PC-3 (cell line): ENCODE data around the gene AHSA1. TPM values are rescaled to one million over a fixed set of nuclear protein-coding genes. Genes with fewer than 3 reads are reported as not detected.
"Not testable (repeated sequence)": the region's sequence is repeated elsewhere in the genome, so short reads cannot be mapped to it uniquely, and the experiment has no call there.

Experiments used
- ATAC-seq: fragments of 200-7000 bp; cut with Tn5 transposase; 2 replicates; pipeline ENCODE4 v1.9.1; 2020; ENCODE audit warnings: mild to moderate bottlenecking, moderate library complexity
- Bru-seq: library from RNA; stranded (reverse); fragments of 400-500 nt; gene quantifications from one replicate; lab custom pipeline; 2021; lab: Mats Ljungman, UMichigan
- BruChase-seq, 2 experiments: library from RNA; stranded (reverse); fragments of 400-500 nt; gene quantifications; one replicate each; lab custom pipeline; 2021; lab: Mats Ljungman, UMichigan
- BruUV-seq: library from RNA; stranded (reverse); fragments of 400-500 nt; replicated peaks from 2 replicates; lab custom pipeline; 2021; lab: Mats Ljungman, UMichigan
- CTCF ChIA-PET: fragments of 300-600 bp; sonication (Branson Sonifier 250); formaldehyde crosslinking; loops from one replicate; lab custom pipeline; 2022; ENCODE audit warnings: antibody characterized with exemption; lab: Charles Lee
- POLR2A ChIA-PET: fragments of 300-600 bp; sonication (Branson Sonifier 250); formaldehyde crosslinking; loops from one replicate; lab custom pipeline; 2022; ENCODE audit warnings: antibody characterized with exemption; ENCODE audit not compliant: unreplicated experiment; lab: Charles Lee
- DNase-seq: peaks from one replicate; pipeline ENCODE4 v3.0.0-alpha.2; 2015
- H2AFZ ChIP-seq: fragments of 300-600 bp; sonication (generic); 2 replicates; pipeline ENCODE4 v1.6.0; 2016; ENCODE audit warnings: antibody characterized with exemption, low read length
- H3F3A ChIP-seq: fragments of 300-600 bp; sonication (generic); one replicate; pipeline ENCODE4 v1.6.0; 2017; ENCODE audit warnings: antibody characterized with exemption, low read length, control low read depth, mild to moderate bottlenecking; ENCODE audit not compliant: unreplicated experiment
- H3K27ac ChIP-seq: fragments of 300-600 bp; sonication (generic); 2 replicates; pipeline ENCODE4 v1.5.1; 2016; ENCODE audit warnings: mild to moderate bottlenecking, low read length
- H3K27me3 ChIP-seq: fragments of 300-600 bp; sonication (generic); 2 replicates; pipeline ENCODE4 v1.6.1; 2016; ENCODE audit warnings: low read length, mixed read lengths
- H3K36me3 ChIP-seq: fragments of 300-600 bp; sonication (generic); 2 replicates; pipeline ENCODE4 v1.6.1; 2016; ENCODE audit warnings: low read depth, mixed run types, low read length, mixed read lengths
- H3K4me1 ChIP-seq: fragments of 300-600 bp; sonication (generic); 2 replicates; pipeline ENCODE4 v1.5.1; 2016; ENCODE audit warnings: low read length; ENCODE audit not compliant: insufficient read depth
- H3K4me2 ChIP-seq: fragments of 300-600 bp; sonication (generic); 2 replicates; pipeline ENCODE4 v1.6.0; 2016; ENCODE audit warnings: low read length
- H3K4me3 ChIP-seq: fragments of 300-600 bp; sonication (generic); 2 replicates; pipeline ENCODE4 v1.5.1; 2016; ENCODE audit warnings: mild to moderate bottlenecking, low read length, mixed read lengths
- H3K79me2 ChIP-seq: fragments of 300-600 bp; sonication (generic); 2 replicates; pipeline ENCODE4 v1.6.1; 2017; ENCODE audit warnings: low read length, mixed read lengths
- H3K9ac ChIP-seq: fragments of 300-600 bp; sonication (generic); 2 replicates; pipeline ENCODE4 v1.6.0; 2016; ENCODE audit warnings: mild to moderate bottlenecking, low read length
- H3K9me2 ChIP-seq: fragments of 300-600 bp; sonication (generic); replicated peaks from 2 replicates; pipeline ENCODE4 v1.6.1; 2016; ENCODE audit warnings: mixed run types, low read length, mixed read lengths
- H3K9me3 ChIP-seq: fragments of 300-600 bp; sonication (generic); 2 replicates; pipeline ENCODE4 v1.6.1; 2016; ENCODE audit warnings: low read length, mixed read lengths
- H4K20me1 ChIP-seq: fragments of 300-600 bp; sonication (generic); 2 replicates; pipeline ENCODE4 v1.6.1; 2016; ENCODE audit warnings: low read length, mixed read lengths
- EZH2 ChIP-seq: fragments of 300-600 bp; sonication (generic); IDR thresholded peaks from one replicate; pipeline ENCODE4 v1.6.1; 2017; ENCODE audit warnings: antibody characterized with exemption, mild to moderate bottlenecking, low read length; ENCODE audit not compliant: unreplicated experiment
- EZH2phosphoT487 ChIP-seq: fragments of 300-600 bp; sonication (generic); IDR thresholded peaks from 2 replicates; pipeline ENCODE4 v1.6.1; 2018; ENCODE audit warnings: mild to moderate bottlenecking, antibody characterized with exemption, low read length, borderline replicate concordance
- intact Hi-C: fragments of 100-400 bp; cut with micrococcal nuclease; formaldehyde crosslinking; loops from 2 replicates; pipeline ENCODE4 v1.9.0; 2023
- long read RNA-seq: library from polyadenylated mRNA; unstranded; transcript quantifications from one replicate; pipeline ENCODE4 v2.0.0, GENCODE V29; 2021; ENCODE audit not compliant: unreplicated experiment
- total RNA-seq: library from RNA; depleted of rRNA; stranded (reverse); fragments of >200 nt; gene quantifications from 2 replicates; pipeline ENCODE4 v1.2.3, GENCODE V29; 2014; rRNA removed
- TF ChIP-seq, protein P1 (sequence below): fragments of 300-600 bp; sonication (generic); conservative IDR thresholded peaks from 2 replicates; pipeline ENCODE4 v1.5.1; 2017; ENCODE audit warnings: antibody characterized with exemption, low read depth, mild to moderate bottlenecking, low read length

Gene AHSA1
- total RNA-seq (215 and 217 TPM in 2 replicates), Bru-seq, nascent RNA (percentile 89 among the genes with signal in this experiment), BruChase-seq, experiment 1, labeled RNA remaining after a 6-hour chase (percentile 96 among the genes with signal in this experiment), BruChase-seq, experiment 2, labeled RNA remaining after a 2-hour chase (percentile 92 among the genes with signal in this experiment)
- long read RNA-seq, transcript AHSA1-201 (9 exons, 1,402 nt), result major isoform, 87 of 108 reads
- long read RNA-seq, partial matches to known transcripts, result 1 of 108 reads
- long read RNA-seq, other reads (novel, unspliced or antisense), result 18 of 108 reads

DNA sequence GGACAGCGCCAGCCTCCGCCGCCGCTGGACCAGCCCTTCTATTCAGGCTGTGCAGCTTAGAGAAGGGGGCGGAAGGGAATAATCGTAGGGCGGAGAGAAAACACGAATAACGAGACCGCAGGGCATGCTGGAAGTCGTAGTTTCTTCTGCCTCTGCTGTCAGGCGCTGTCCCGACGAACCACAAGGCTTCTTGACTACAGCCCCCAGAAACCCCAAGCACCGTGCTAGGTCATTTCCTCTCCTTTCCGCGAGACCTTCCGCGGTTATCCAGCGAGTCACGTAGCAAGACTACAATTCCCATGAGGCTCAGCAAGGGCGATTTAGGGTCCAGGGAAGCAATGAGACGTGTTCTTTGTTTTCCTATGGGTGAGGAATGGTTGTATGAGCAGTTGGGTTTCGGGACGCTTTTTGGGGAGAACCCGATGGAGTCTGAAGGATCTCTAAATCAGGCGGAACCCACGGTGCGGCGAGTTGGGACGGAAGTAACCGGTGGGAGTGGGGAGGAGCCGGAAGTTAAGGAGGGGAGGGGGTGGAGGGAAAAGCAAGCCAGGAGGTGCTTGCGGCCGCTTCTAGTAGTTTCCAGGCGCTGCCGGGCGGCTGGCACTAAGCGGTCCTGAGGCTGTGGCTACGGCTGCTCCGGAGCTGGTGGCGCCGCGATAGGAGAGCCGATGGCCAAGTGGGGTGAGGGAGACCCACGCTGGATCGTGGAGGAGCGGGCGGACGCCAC, at the start of gene AHSA1, which contains the start of gene VIPAS39:
AHSA1 (plus strand) TSS at position 572 of the 727 bp plus-strand sequence; CDS start at position 669, 97 bp downstream.
VIPAS39 (minus strand) TSS at position 80 of the 727 bp plus-strand sequence. CDS start 3,499 bp downstream, outside the sequence.
- Histone ChIP-seq H3K36me3 (peaks cover 31% of the 10 kb centered on the region), H3K4me3 (peak within 1 kb of the TSS; percentile 82), H3K79me2 (peaks cover 52% of the 10 kb centered on the region), H3K4me2 (peak within 1 kb of the TSS; percentile 92), H3F3A (no peaks in the 10 kb centered on the region), H3K4me1 (peaks cover 19% of the 10 kb centered on the region), H2AFZ (peak within 1 kb of the TSS; percentile 73), H3K9me2 (no peaks in the 10 kb centered on the region), H4K20me1 (peaks cover 13% of the 10 kb centered on the region), H3K9ac (peak within 1 kb of the TSS; percentile 90), H3K27me3 (no peaks in the 10 kb centered on the region), H3K9me3 (no peaks in the 10 kb centered on the region), H3K27ac (peak within 1 kb of the TSS; percentile 50)
- ATAC-seq, result peak; percentile 95
- ChIA-PET POLR2A (interaction anchor here (0.5 to 0.7 kb wide), 4 partner anchors 19 to 1072 kb away, joined by 3 to 5 read pairs (median 4); no protein-coding TSS in a partner anchor), CTCF (no interaction called here)
- intact Hi-C loops, result loop anchor here (1.0 to 5.0 kb wide), 5 partner anchors 80 to 305 kb away; partner anchors contain the start of genes ALKBH1, GSTZ1, SAMD15 and SLIRP
- peak; percentile 100 for DNase-seq
- no TSS peak for BruUV-seq
- TF ChIP-seq EZH2 (no peak), EZH2phosphoT487 (no peak)
- TF ChIP-seq, protein P1, sequence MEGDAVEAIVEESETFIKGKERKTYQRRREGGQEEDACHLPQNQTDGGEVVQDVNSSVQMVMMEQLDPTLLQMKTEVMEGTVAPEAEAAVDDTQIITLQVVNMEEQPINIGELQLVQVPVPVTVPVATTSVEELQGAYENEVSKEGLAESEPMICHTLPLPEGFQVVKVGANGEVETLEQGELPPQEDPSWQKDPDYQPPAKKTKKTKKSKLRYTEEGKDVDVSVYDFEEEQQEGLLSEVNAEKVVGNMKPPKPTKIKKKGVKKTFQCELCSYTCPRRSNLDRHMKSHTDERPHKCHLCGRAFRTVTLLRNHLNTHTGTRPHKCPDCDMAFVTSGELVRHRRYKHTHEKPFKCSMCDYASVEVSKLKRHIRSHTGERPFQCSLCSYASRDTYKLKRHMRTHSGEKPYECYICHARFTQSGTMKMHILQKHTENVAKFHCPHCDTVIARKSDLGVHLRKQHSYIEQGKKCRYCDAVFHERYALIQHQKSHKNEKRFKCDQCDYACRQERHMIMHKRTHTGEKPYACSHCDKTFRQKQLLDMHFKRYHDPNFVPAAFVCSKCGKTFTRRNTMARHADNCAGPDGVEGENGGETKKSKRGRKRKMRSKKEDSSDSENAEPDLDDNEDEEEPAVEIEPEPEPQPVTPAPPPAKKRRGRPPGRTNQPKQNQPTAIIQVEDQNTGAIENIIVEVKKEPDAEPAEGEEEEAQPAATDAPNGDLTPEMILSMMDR, result no peak

DNA sequence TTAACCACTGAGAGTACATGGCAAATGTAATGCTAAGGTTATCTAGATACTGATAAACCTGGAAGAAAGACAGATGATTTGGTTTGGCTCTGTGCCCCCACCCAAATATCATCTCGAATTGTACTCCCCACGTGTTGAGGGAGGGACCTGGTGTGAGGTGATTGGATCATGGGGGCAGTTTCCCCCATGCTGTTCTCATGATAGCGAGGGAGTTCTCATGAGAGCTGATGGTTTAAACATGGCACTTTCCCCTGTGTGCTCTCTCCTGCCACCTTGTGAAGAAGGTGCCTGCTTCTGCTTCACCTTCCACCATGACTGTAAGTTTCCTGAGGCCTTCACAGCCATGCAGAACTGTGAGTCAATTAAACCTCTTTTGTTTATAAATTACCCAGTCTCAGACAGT, 48.8 kb upstream of the AHSA1 start:
- DNase-seq (peak; percentile 41), ATAC-seq (peak; percentile 64)
- H3K27me3 ChIP-seq, result no peaks in the 10 kb centered on the region
- H3K4me2 ChIP-seq, result no peak overlapping the region
- no peaks in the 10 kb centered on the region for H3K9me3 ChIP-seq
- no peaks in the 10 kb centered on the region for H3F3A ChIP-seq
- H4K20me1 ChIP-seq, result no peaks in the 10 kb centered on the region
- no peak overlapping the region for H3K27ac ChIP-seq
- peaks cover 7% of the 10 kb centered on the region for H3K4me1 ChIP-seq
- no peaks in the 10 kb centered on the region for H3K79me2 ChIP-seq
- no peak overlapping the region for H3K9ac ChIP-seq
- CTCF ChIA-PET, result no interaction called here
- no peak overlapping the region for H2AFZ ChIP-seq
- POLR2A ChIA-PET, result no interaction called here
- no peak overlapping the region for H3K4me3 ChIP-seq
- TF ChIP-seq, protein P1, result peak; percentile 54
- TF ChIP-seq EZH2phosphoT487, result no peak
- TF ChIP-seq EZH2, result no peak
- no peaks in the 10 kb centered on the region for H3K9me2 ChIP-seq
- no TSS peak for BruUV-seq
- no peaks in the 10 kb centered on the region for H3K36me3 ChIP-seq
- intact Hi-C loops, result no loop called here

DNA sequence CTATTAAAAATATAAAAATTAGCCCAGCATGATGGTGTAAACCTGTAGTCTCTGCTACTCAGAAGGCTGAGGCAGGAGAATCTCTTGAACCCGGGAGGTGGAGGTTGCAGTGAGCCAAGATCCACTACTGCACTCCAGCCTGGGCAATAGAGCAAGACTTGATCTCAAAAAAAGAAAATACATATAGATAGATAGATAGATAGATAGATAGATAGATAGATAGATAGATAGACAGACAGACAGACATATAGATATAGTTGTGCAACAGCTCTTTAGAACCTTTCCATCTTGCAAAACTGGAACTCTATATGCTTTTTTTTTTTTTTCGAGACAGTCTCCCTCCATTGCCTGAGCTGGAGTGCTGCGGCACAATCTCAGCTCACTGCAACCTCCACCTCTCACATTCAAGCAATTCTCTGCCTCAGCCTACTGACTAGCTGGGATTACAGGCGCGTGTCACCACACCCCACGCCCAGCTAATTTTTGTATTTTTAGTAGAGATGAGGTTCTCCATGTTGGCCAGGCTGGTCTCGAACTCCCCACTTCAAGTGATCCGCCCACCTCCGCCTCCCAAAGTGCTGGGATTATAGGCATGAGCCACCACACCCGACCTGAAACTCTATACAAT, 42.4 kb upstream of the AHSA1 start:
- H3K4me1 ChIP-seq, H3K9ac ChIP-seq, ATAC-seq, H3F3A ChIP-seq, DNase-seq, H3K4me2 ChIP-seq, H3K4me3 ChIP-seq, H3K79me2 ChIP-seq, H3K27ac ChIP-seq, H2AFZ ChIP-seq, intact Hi-C loops, H3K36me3 ChIP-seq, H3K9me2 ChIP-seq, BruUV-seq, H3K27me3 ChIP-seq, H3K9me3 ChIP-seq, H4K20me1 ChIP-seq: not testable (repeated sequence)
- ChIA-PET POLR2A (interaction anchor here (0.7 kb wide), 1 partner anchor 136 kb away, joined by 4 read pairs; no protein-coding TSS in a partner anchor), CTCF (interaction anchor here (0.6 kb wide), 2 partner anchors 99 to 232 kb away, joined by 3 to 5 read pairs; no protein-coding TSS in a partner anchor)

DNA sequence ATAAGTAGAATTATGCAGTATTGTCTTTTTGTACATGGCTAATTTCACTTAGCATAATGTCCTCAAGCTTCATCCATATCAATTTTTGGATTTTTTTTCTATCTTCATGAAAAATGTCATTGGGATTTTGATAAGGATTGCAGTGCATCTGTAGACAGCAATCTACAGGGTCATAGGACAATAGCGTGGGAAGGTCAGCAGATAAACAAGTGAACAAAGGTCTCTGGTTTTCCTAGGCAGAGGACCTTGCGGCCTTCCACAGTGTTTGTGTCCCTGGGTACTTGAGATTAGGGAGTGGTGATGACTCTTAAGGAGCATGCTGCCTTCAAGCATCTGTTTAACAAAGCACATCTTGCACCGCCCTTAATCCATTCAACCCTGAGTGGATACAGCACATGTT, 41.8 kb upstream of the AHSA1 start:
- H3K27ac ChIP-seq, H3K36me3 ChIP-seq, H3K9me2 ChIP-seq, H3K9me3 ChIP-seq, H4K20me1 ChIP-seq, H3F3A ChIP-seq, BruUV-seq, H3K79me2 ChIP-seq, H3K4me2 ChIP-seq, ATAC-seq, intact Hi-C loops, H2AFZ ChIP-seq, H3K9ac ChIP-seq, DNase-seq, H3K27me3 ChIP-seq, POLR2A ChIA-PET, H3K4me1 ChIP-seq, H3K4me3 ChIP-seq: not testable (repeated sequence)
- CTCF ChIA-PET, result interaction anchor here (0.6 kb wide), 2 partner anchors 100 to 232 kb away, joined by 3 to 5 read pairs; no protein-coding TSS in a partner anchor
